ENCODE measurements around the gene SIRT5.
A peak's percentile ranks its signal among the peaks of the same experiment; 100 is the strongest.

The SIRT5 gene

GRCh38 chr6:13630499-13630898, 56.1 kb downstream of the SIRT5 start:
- TF ChIP-seq, protein P1, sequence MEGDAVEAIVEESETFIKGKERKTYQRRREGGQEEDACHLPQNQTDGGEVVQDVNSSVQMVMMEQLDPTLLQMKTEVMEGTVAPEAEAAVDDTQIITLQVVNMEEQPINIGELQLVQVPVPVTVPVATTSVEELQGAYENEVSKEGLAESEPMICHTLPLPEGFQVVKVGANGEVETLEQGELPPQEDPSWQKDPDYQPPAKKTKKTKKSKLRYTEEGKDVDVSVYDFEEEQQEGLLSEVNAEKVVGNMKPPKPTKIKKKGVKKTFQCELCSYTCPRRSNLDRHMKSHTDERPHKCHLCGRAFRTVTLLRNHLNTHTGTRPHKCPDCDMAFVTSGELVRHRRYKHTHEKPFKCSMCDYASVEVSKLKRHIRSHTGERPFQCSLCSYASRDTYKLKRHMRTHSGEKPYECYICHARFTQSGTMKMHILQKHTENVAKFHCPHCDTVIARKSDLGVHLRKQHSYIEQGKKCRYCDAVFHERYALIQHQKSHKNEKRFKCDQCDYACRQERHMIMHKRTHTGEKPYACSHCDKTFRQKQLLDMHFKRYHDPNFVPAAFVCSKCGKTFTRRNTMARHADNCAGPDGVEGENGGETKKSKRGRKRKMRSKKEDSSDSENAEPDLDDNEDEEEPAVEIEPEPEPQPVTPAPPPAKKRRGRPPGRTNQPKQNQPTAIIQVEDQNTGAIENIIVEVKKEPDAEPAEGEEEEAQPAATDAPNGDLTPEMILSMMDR (IDR thresholded peaks at IDR 0.05) = no peak
- no peak overlapping the region for H3K4me3 ChIP-seq (ENCODE audit: low read depth in 1 of 2, low read length in 1 of 2)
- H3K9me3 ChIP-seq = no peaks in the 10 kb centered on the region
- peaks cover 33% of the 10 kb centered on the region for H3K36me3 ChIP-seq
- H3K27me3 ChIP-seq = no peaks in the 10 kb centered on the region
- peaks cover 11 to 14% of the 10 kb centered on the region in 2 experiments for H3K4me1 ChIP-seq (ENCODE audit: control insufficient read depth in 1 of 2, insufficient read depth in 1 of 2, low read depth in 1 of 2, low read length in 1 of 2)
- H3K27ac ChIP-seq = no peak overlapping the region

- TF ChIP-seq, protein P1 (IDR thresholded peaks at IDR 0.05) = no peak
- H3K27ac ChIP-seq = no peak overlapping the region
- H3K4me3 ChIP-seq (ENCODE audit: low read depth in 1 of 2, low read length in 1 of 2) = no peak overlapping the region
- peaks cover 39 to 42% of the 10 kb centered on the region in 2 experiments for H3K4me1 ChIP-seq (ENCODE audit: control insufficient read depth in 1 of 2, insufficient read depth in 1 of 2, low read depth in 1 of 2, low read length in 1 of 2)
- peaks cover 22% of the 10 kb centered on the region for H3K36me3 ChIP-seq
- no peaks in the 10 kb centered on the region for H3K27me3 ChIP-seq
- no peaks in the 10 kb centered on the region for H3K9me3 ChIP-seq
Measured at GRCh38 chr6:13633343-13633742, 58.9 kb downstream of the SIRT5 start.

DNA sequence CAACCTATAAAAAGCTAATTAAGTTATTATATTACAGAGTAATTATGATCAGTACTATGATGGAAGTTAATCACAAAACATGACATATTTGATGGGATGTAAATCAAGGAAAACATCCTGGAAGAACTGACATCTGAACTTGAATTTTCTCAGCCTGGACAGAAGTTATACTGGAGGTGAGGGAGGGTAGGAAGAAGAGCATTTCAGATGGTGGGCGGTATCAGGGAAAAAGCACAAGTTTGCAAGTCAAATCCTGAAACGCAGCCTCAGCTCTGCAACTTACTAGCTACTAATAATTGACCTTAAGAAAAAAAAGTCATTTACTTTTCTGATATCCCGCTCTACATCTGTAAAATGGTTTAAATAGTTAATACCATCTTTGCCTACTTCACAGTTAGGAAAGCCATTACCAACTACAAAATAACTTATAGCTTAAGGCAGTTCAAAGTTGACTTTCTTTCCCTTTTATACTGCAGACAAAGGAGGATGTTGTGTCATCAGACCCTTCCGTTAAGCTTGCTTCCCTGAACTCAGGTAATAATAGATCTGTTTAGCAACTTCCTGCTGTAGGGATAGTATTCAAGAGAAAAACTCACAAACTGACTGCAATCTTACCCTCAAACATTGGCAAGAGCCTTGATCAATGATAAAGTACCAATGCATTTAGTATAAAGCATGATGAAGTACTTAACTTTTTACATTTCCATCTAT, 61.7 kb downstream of the SIRT5 start:
- H3K27ac ChIP-seq = peak overlapping the region; percentile 81
- H3K27me3 ChIP-seq = no peaks in the 10 kb centered on the region
- peaks cover 62 to 64% of the 10 kb centered on the region in 2 experiments for H3K4me1 ChIP-seq (ENCODE audit: control insufficient read depth in 1 of 2, insufficient read depth in 1 of 2, low read depth in 1 of 2, low read length in 1 of 2)
- TF ChIP-seq, protein P1 (IDR thresholded peaks at IDR 0.05) = no peak
- H3K4me3 ChIP-seq (ENCODE audit: low read depth in 1 of 2, low read length in 1 of 2) = peak overlapping the region; percentile 33 to 46
- peaks cover 8% of the 10 kb centered on the region for H3K36me3 ChIP-seq
- no peaks in the 10 kb centered on the region for H3K9me3 ChIP-seq

DNA sequence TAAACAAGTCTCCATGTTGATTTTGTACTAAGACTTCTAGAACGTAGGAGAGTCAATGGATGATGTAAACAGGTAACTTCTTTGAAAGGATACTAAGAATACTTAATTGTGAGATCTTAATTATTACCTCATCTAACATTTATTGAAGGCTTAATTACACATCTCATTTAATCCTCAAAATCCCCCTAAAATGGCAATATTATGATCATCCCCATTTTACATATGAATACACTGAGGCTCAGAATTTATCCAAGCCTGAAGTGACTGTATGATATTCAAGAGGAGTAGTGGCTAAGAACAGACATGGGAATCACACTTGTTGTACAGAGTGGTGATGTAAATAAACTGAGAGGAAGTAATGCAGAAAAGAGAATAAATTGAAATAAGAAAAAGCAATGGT, 63.6 kb downstream of the SIRT5 start:
- H3K4me1 ChIP-seq (ENCODE audit: control insufficient read depth in 1 of 2, insufficient read depth in 1 of 2, low read depth in 1 of 2, low read length in 1 of 2) = peaks cover 62 to 64% of the 10 kb centered on the region in 2 experiments

GRCh38 chr6:13638626-13639025, 64.2 kb downstream of the SIRT5 start:
- no peaks in the 10 kb centered on the region for H3K27me3 ChIP-seq
- TF ChIP-seq, protein P1 (IDR thresholded peaks at IDR 0.05) = no peak
- no peaks in the 10 kb centered on the region for H3K9me3 ChIP-seq
- peak overlapping the region; percentile 81 for H3K27ac ChIP-seq
- peaks cover 8% of the 10 kb centered on the region for H3K36me3 ChIP-seq
- H3K4me3 ChIP-seq (ENCODE audit: low read depth in 1 of 2, low read length in 1 of 2) = peak overlapping the region; percentile 36 to 41
- H3K4me1 ChIP-seq (ENCODE audit: control insufficient read depth in 1 of 2, insufficient read depth in 1 of 2, low read depth in 1 of 2, low read length in 1 of 2) = peaks cover 62 to 64% of the 10 kb centered on the region in 2 experiments

More for the DNA sequence above, 63.6 kb downstream of the SIRT5 start:
- H3K27me3 ChIP-seq = no peaks in the 10 kb centered on the region
- H3K4me3 ChIP-seq (ENCODE audit: low read depth in 1 of 2, low read length in 1 of 2) = peak overlapping the region; percentile 36 to 41
- peak overlapping the region; percentile 81 for H3K27ac ChIP-seq
- H3K9me3 ChIP-seq = no peaks in the 10 kb centered on the region
- H3K36me3 ChIP-seq = peaks cover 2% of the 10 kb centered on the region
- TF ChIP-seq, protein P1 (IDR thresholded peaks at IDR 0.05) = no peak

Measured in neutrophil (primary cell).